GM15510 (cell line): ENCODE measurements around the gene FAM98C.
A peak's percentile ranks its signal among the peaks of the same experiment; 100 is the strongest.

Experiments
- POLR2A ChIP-seq: IDR thresholded peaks from 3 replicates; pipeline ENCODE4 v1.6.1; 2011; ENCODE audit warnings: borderline replicate concordance; ENCODE audit not compliant: insufficient read length; ENCODE audit errors: extremely low read depth

Gene FAM98C

GRCh38 chr19:38374332-38375097 lies 28.4 kb upstream of the FAM98C start, which contains the start of gene PSMD8:
PSMD8 (plus strand) TSS chr19:38374571; CDS start chr19:38374602, 31 bp downstream.
- TF ChIP-seq POLR2A = peak; percentile 98

- TF ChIP-seq POLR2A = no peak
Observed at GRCh38 chr19:38375098-38375493, 27.8 kb upstream of the FAM98C start.

GRCh38 chr19:38375748-38376147 lies 27.1 kb upstream of the FAM98C start:
- TF ChIP-seq POLR2A = no peak

GRCh38 chr19:38376576-38376975 lies 26.3 kb upstream of the FAM98C start:
- no peak for TF ChIP-seq POLR2A

- TF ChIP-seq POLR2A = no peak
Observed at GRCh38 chr19:38377052-38377451, 25.8 kb upstream of the FAM98C start.

GRCh38 chr19:38378866-38379265 lies 24.0 kb upstream of the FAM98C start:
- TF ChIP-seq POLR2A = no peak

- no peak for TF ChIP-seq POLR2A
Observed at GRCh38 chr19:38381138-38381537, 21.8 kb upstream of the FAM98C start.

GRCh38 chr19:38383184-38383583 lies 19.7 kb upstream of the FAM98C start:
- TF ChIP-seq POLR2A = no peak

GRCh38 chr19:38383743-38384142 lies 19.1 kb upstream of the FAM98C start:
- TF ChIP-seq POLR2A = no peak

- no peak for TF ChIP-seq POLR2A
Observed at GRCh38 chr19:38384209-38385027, 18.5 kb upstream of the FAM98C start.

GRCh38 chr19:38385057-38385803 lies 17.7 kb upstream of the FAM98C start:
- no peak for TF ChIP-seq POLR2A

- TF ChIP-seq POLR2A = no peak
Observed at GRCh38 chr19:38385804-38386257, 17.1 kb upstream of the FAM98C start.

- no peak for TF ChIP-seq POLR2A
Observed at GRCh38 chr19:38386300-38386970, 16.5 kb upstream of the FAM98C start.

- TF ChIP-seq POLR2A = no peak
Observed at GRCh38 chr19:38386971-38387549, 15.8 kb upstream of the FAM98C start.
